CD4-positive, alpha-beta T cell (primary cell): ENCODE results near the gene LTB. TPM values are rescaled to one million over a fixed set of nuclear protein-coding genes. Genes with fewer than 3 reads are reported as not detected.

ENCODE experiments used
- ATAC-seq: fragments of 200-7000 bp; cut with Tn5 transposase; one replicate; pipeline ENCODE4 v1.10.0; 2022; ENCODE audit warnings: mild to moderate bottlenecking; ENCODE audit not compliant: poor library complexity
- CTCF ChIA-PET: fragments of 350-600 bp; sonication (Branson Sonifier 250); formaldehyde crosslinking; loops from one replicate; lab custom pipeline; 2021; ENCODE audit warnings: antibody characterized with exemption, inconsistent platforms; lab: Charles Lee
- POLR2A ChIA-PET: fragments of 350-600 bp; sonication (Branson Sonifier 250); formaldehyde crosslinking; loops from one replicate; lab custom pipeline; 2021; ENCODE audit warnings: antibody characterized with exemption, inconsistent platforms; lab: Charles Lee
- DNase-seq, 14 experiments: peaks; one replicate each; pipeline ENCODE4 v3.0.0-alpha.2; 2013 to 2020; ENCODE audit warnings: mixed read lengths in 2 of 14
- H3K27ac ChIP-seq, 2 donors: one replicate each; pipeline versions ENCODE4 v1.5.1 to v1.7.0; 2013; ENCODE audit warnings: low read length in 2 of 2, low read depth in 1 of 2, mild to moderate bottlenecking in 1 of 2
- H3K27me3 ChIP-seq, 2 experiments: 1 replicate in 1 of 2; 2 replicates in 1 of 2; pipeline versions ENCODE4 v1.6.1 to v1.7.0; 2013; ENCODE audit warnings: low read length in 2 of 2, control low read depth in 1 of 2, mild to moderate bottlenecking in 1 of 2, moderate library complexity in 1 of 2; ENCODE audit not compliant: insufficient read depth in 2 of 2, control insufficient read depth in 1 of 2
- H3K36me3 ChIP-seq: one replicate; pipeline ENCODE4 v1.6.1; 2013; ENCODE audit warnings: low read length, control low read depth; ENCODE audit not compliant: insufficient read depth
- H3K4me1 ChIP-seq: one replicate; pipeline ENCODE4 v1.6.1; 2013; ENCODE audit warnings: low read length, control low read depth; ENCODE audit not compliant: insufficient read depth
- H3K4me3 ChIP-seq: one replicate; pipeline ENCODE4 v1.5.1; 2013; ENCODE audit warnings: mild to moderate bottlenecking, low read length, moderate library complexity
- H3K9me3 ChIP-seq, 2 experiments: 1 replicate in 1 of 2; 2 replicates in 1 of 2; pipeline versions ENCODE4 v1.6.1 to v1.7.0; 2013; ENCODE audit warnings: low read length in 2 of 2, mild to moderate bottlenecking in 2 of 2, control low read depth in 1 of 2, moderate library complexity in 1 of 2; ENCODE audit not compliant: control insufficient read depth in 1 of 2, insufficient read depth in 1 of 2
- H3K27ac Mint-ChIP-seq: one replicate; pipeline ENCODE4 v1.8.0; 2020; ENCODE audit warnings: mixed read lengths
- H3K27me3 Mint-ChIP-seq: one replicate; pipeline ENCODE4 v1.8.0; 2021; ENCODE audit warnings: mixed read lengths
- H3K36me3 Mint-ChIP-seq: one replicate; pipeline ENCODE4 v1.8.0; 2021; ENCODE audit warnings: low read depth, mixed read lengths
- H3K4me1 Mint-ChIP-seq: one replicate; pipeline ENCODE4 v1.8.0; 2021; ENCODE audit warnings: low read depth, mixed read lengths
- H3K4me3 Mint-ChIP-seq: one replicate; pipeline ENCODE4 v1.8.0; 2020; ENCODE audit warnings: mild to moderate bottlenecking, mixed read lengths
- H3K9me3 Mint-ChIP-seq: one replicate; pipeline ENCODE4 v1.8.0; 2020; ENCODE audit warnings: mixed read lengths
- intact Hi-C, 2 experiments: fragments of 100-400 bp; cut with DNase I in 1 of 2; cut with micrococcal nuclease in 1 of 2; formaldehyde crosslinking; loops; one replicate each; pipeline versions ENCODE4 v1.15.1 to v1.9.0; 2023 to 2025; cut with DNase I, micrococcal nuclease
- total RNA-seq, 174 experiments: library from RNA in 2 of 174; stranded (reverse) in 2 of 174; gene quantifications; one replicate each; pipeline ENCODE4 v1.2.3 and lab custom pipeline; 2021 to 2026
- TF ChIP-seq, protein P1 (sequence below): fragments of 200-600 bp; IDR thresholded peaks from one replicate; pipeline ENCODE4 v1.8.0; 2022; ENCODE audit warnings: antibody characterized with exemption, mild to moderate bottlenecking

The LTB gene
- total RNA-seq, 2 experiments from 2014 or later, result 239 to 244 TPM

DNA sequence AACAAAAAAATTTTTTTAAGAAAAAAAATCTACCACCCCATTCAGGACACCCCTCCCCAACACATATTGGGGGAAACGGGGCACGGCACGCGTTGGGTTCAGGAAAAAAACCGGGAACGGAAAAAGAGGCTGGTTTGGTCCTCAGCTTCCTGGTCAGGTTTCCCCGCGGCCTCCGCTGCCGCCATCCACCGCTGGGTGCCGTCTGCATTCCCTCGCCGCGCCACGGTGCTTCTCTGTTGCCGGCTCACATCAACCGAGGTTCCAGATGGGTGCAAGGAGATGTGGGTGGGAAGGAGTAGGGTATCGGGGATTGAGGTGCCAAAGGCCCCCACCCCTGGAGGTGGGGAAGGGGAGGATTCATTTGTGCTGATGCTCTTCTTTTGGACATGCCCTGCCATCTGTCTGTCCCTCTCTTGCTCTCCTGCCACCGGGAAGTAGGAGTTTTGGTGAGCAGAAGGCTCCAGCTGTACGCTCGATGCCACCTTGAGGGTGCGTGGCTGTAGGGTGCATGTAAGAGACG, 47.6 kb downstream of the LTB start:
- ChIA-PET POLR2A (interaction anchor here (1.8 kb wide), 1 partner anchor 37 kb away, joined by 4 read pairs; the partner anchor contains the start of gene MICB), CTCF (no interaction called here)
- peaks cover 99% of the 10 kb centered on the region for H3K36me3 ChIP-seq
- Mint-ChIP-seq H3K27me3 (no peaks in the 10 kb centered on the region), H3K27ac (no peak overlapping the region), H3K36me3 (peaks cover 94% of the 10 kb centered on the region), H3K9me3 (no peaks in the 10 kb centered on the region), H3K4me1 (peaks cover 25% of the 10 kb centered on the region), H3K4me3 (no peak overlapping the region)
- H3K4me3 ChIP-seq, result no peak overlapping the region
- H3K9me3 ChIP-seq, result no peaks in the 10 kb centered on the region
- DNase-seq (no peak), ATAC-seq (no peak)
- intact Hi-C loops, result no loop called here
- no peaks in the 10 kb centered on the region for H3K27me3 ChIP-seq
- H3K4me1 ChIP-seq, result peaks cover 23% of the 10 kb centered on the region
- H3K27ac ChIP-seq, result no peak overlapping the region
- TF ChIP-seq, protein P1, sequence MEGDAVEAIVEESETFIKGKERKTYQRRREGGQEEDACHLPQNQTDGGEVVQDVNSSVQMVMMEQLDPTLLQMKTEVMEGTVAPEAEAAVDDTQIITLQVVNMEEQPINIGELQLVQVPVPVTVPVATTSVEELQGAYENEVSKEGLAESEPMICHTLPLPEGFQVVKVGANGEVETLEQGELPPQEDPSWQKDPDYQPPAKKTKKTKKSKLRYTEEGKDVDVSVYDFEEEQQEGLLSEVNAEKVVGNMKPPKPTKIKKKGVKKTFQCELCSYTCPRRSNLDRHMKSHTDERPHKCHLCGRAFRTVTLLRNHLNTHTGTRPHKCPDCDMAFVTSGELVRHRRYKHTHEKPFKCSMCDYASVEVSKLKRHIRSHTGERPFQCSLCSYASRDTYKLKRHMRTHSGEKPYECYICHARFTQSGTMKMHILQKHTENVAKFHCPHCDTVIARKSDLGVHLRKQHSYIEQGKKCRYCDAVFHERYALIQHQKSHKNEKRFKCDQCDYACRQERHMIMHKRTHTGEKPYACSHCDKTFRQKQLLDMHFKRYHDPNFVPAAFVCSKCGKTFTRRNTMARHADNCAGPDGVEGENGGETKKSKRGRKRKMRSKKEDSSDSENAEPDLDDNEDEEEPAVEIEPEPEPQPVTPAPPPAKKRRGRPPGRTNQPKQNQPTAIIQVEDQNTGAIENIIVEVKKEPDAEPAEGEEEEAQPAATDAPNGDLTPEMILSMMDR, result no peak

DNA sequence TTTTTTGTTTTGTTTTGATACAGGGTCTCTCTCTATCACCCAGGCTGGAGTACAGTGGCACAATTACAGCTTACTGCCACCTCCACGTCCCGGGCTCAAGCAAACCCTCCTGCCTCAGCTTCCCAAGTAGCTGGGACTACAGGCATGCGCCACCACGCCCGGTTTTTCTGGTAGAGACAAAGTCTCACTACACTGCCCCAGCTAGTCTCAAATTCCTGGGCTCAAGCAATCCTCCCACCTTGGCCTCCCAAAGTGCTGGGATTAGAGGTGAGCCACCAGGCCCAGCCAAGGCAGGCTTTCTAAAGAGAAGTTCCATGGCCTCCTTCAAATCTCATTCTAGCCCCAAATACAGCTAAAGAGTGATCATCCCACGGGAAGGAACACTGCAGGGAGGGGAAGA, 48.2 kb downstream of the LTB start:
- Mint-ChIP-seq H3K9me3 (no peaks in the 10 kb centered on the region), H3K27me3 (no peaks in the 10 kb centered on the region), H3K4me3 (no peak overlapping the region), H3K36me3 (peaks cover 94% of the 10 kb centered on the region), H3K27ac (no peak overlapping the region), H3K4me1 (peaks cover 19% of the 10 kb centered on the region)
- CTCF ChIA-PET, result no interaction called here
- Histone ChIP-seq H3K9me3 (no peaks in the 10 kb centered on the region), H3K27ac (no peak overlapping the region), H3K4me3 (no peak overlapping the region), H3K27me3 (no peaks in the 10 kb centered on the region), H3K36me3 (peaks cover 95% of the 10 kb centered on the region), H3K4me1 (peaks cover 17% of the 10 kb centered on the region)
- intact Hi-C loops, result no loop called here
- POLR2A ChIA-PET, result interaction anchor here (1.8 kb wide), 1 partner anchor 36 kb away, joined by 4 read pairs; the partner anchor contains the start of gene MICB
- ATAC-seq (no peak), DNase-seq (no peak)
- TF ChIP-seq, protein P1, result no peak

DNA sequence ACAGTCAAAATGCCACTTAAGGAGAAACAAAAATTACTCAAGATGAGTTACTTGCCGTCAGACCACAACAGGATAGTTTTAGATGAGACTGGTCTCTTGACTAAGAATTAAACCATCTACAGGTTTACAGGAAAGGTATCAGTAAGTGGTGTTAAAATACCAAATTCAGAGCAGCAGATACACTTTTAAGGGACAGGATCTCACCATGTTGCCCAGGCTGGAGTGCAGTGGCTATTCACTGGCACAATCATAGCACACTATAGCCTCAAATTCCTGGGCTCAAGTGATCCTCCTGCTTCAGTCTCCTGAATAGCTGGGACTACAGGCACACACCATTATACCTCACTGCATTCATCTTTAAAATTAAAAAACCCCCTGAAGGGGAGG, 48.8 kb downstream of the LTB start:
- Histone ChIP-seq H3K9me3 (no peaks in the 10 kb centered on the region), H3K27me3 (no peaks in the 10 kb centered on the region), H3K36me3 (peaks cover 89% of the 10 kb centered on the region), H3K4me3 (no peak overlapping the region), H3K4me1 (peaks cover 12% of the 10 kb centered on the region), H3K27ac (no peak overlapping the region)
- TF ChIP-seq, protein P1, result no peak
- Mint-ChIP-seq H3K27ac (no peak overlapping the region), H3K4me3 (no peak overlapping the region), H3K9me3 (no peaks in the 10 kb centered on the region), H3K27me3 (no peaks in the 10 kb centered on the region), H3K4me1 (peaks cover 14% of the 10 kb centered on the region), H3K36me3 (peaks cover 93% of the 10 kb centered on the region)
- ChIA-PET CTCF (no interaction called here), POLR2A (no interaction called here)
- no peak for DNase-seq
- intact Hi-C loops, result no loop called here
- ATAC-seq, result no peak
